ENCODE data around the gene MACO1. TPM values are rescaled to one million over a fixed set of nuclear protein-coding genes. Genes with fewer than 3 reads are reported as not detected.

The MACO1 gene
- total and polyA plus RNA-seq, 2 of the 13 experiments (the other 11 are each of a cell fraction or from before 2014, with no cell fraction given) = 9.7 to 17.0 TPM

- H3K36me3 ChIP-seq (replicated peaks in 1 of 2; ENCODE audit: control insufficient read depth in 1 of 2, insufficient read depth in 2 of 2, low read length in 2 of 2) = no peaks in the 10 kb centered on the region
- DNase-seq (ENCODE audit: low spot score) (no peak), FAIRE-seq (no peak), ATAC-seq (no peak)
- BruUV-seq (replicated peaks) = no TSS peak
- H3K27me3 ChIP-seq (ENCODE audit: control insufficient read depth in 1 of 2, insufficient read depth in 2 of 2, low read length in 2 of 2) = peaks cover 1 to 3% of the 10 kb centered on the region in 2 experiments; a peak in 3 of 5 replicates
- POLR2A ChIA-PET = no interaction called here
- no peaks in the 10 kb centered on the region for H3K9me3 ChIP-seq (ENCODE audit: low read length)
- intact Hi-C loops (cut with micrococcal nuclease; ENCODE audit: unreplicated experiment) (no loop called here), in situ Hi-C loops (cut with HindIII; ENCODE audit: extremely low pct_ligation_motif_present, low pct_unique_long_range_greater_than_20kb) (no loop called here)
- WGBS (ENCODE audit: low lambda C conversion rate) = 39% methylated on average over 5 of the region's 8 CpGs
- H3K79me2 ChIP-seq (ENCODE audit: insufficient read depth, low read length) = no peaks in the 10 kb centered on the region
- H3K4me1 ChIP-seq (ENCODE audit: insufficient read depth, low read length) = peaks cover 58% of the 10 kb centered on the region
- no peak overlapping the region for H3K9ac ChIP-seq (ENCODE audit: insufficient read depth, low read depth, low read length)
- H4K20me1 ChIP-seq (ENCODE audit: insufficient read depth, low read length) = no peaks in the 10 kb centered on the region
- CTCF ChIA-PET (ENCODE audit: low intra/inter-chr PET ratio, low total read pairs) = no interaction called here
- no peak overlapping the region for H3K27ac ChIP-seq (ENCODE audit: extremely low read length, insufficient read depth, low read length)
- no peak overlapping the region for H2AFZ ChIP-seq (ENCODE audit: low read length)
- no peak overlapping the region for H3K4me3 ChIP-seq (replicated peaks in 1 of 3; ENCODE audit: insufficient read depth in 1 of 3, low read depth in 2 of 3, low read length in 3 of 3)
- H3K4me2 ChIP-seq (ENCODE audit: low read depth, low read length) = peak overlapping the region; percentile 49
- TF ChIP-seq ZFY (CRISPR knock-in tag; IDR thresholded peaks at IDR 0.05) = no peak
- no peak for TF ChIP-seq NFKB2 (CRISPR knock-in tag; IDR thresholded peaks at IDR 0.05; ENCODE audit: borderline replicate concordance)
- no peak for TF ChIP-seq ZNF256 (CRISPR knock-in tag; conservative IDR thresholded peaks at IDR 0.05)
- TF ChIP-seq CTCF (CRISPR knock-in tag; IDR thresholded peaks at IDR 0.05) = peak; percentile 35; the same call in 1 of the 2 replicates
- peak; percentile 45; the same call in 1 of the 2 replicates for TF ChIP-seq ZMYM3 (CRISPR knock-in tag; IDR thresholded peaks at IDR 0.05)
- TF ChIP-seq ZSCAN21 (CRISPR knock-in tag; IDR thresholded peaks at IDR 0.05; ENCODE audit: borderline replicate concordance) = no peak
- TF ChIP-seq ZNF350 (CRISPR knock-in tag; IDR thresholded peaks at IDR 0.05; ENCODE audit: borderline replicate concordance, low read depth) = no peak
- TF ChIP-seq MXI1 (IDR thresholded peaks at IDR 0.05; ENCODE audit: borderline replicate concordance, low read depth, low read length) = no peak
- TF ChIP-seq ZNF768 (CRISPR knock-in tag; IDR thresholded peaks at IDR 0.05) = peak; percentile 97
- TF ChIP-seq ZNF33A (CRISPR knock-in tag; IDR thresholded peaks at IDR 0.05; ENCODE audit: borderline replicate concordance) = no peak
- TF ChIP-seq RORA (CRISPR knock-in tag; IDR thresholded peaks at IDR 0.05) = no peak
- no peak for TF ChIP-seq USF2 (IDR thresholded peaks at IDR 0.05; ENCODE audit: low read depth, low read length)
- no peak for TF ChIP-seq USF2 (CRISPR knock-in tag; IDR thresholded peaks at IDR 0.05; ENCODE audit: borderline replicate concordance)
- TF ChIP-seq TFE3 (CRISPR knock-in tag; IDR thresholded peaks at IDR 0.05) = no peak
- no peak for TF ChIP-seq FOXJ3 (CRISPR knock-in tag; IDR thresholded peaks at IDR 0.05; ENCODE audit: borderline replicate concordance)
- no peak for TF ChIP-seq TRAFD1 (CRISPR knock-in tag; IDR thresholded peaks at IDR 0.05; ENCODE audit: borderline replicate concordance)
- TF ChIP-seq PAWR (CRISPR knock-in tag; IDR thresholded peaks at IDR 0.05; ENCODE audit: borderline replicate concordance) = no peak
Measured at GRCh38 chr1:25541889-25542658, 111.4 kb downstream of the MACO1 start.

Measured in HepG2 (cell line).